Measurements from ENCODE around the gene CDH4. TPM values are rescaled to one million over a fixed set of nuclear protein-coding genes. Genes with fewer than 3 reads are reported as not detected.

CDH4 gene
- total and polyA plus RNA-seq, 9 donors, result 0.12 to 4.4 (median 0.36) TPM

DNA sequence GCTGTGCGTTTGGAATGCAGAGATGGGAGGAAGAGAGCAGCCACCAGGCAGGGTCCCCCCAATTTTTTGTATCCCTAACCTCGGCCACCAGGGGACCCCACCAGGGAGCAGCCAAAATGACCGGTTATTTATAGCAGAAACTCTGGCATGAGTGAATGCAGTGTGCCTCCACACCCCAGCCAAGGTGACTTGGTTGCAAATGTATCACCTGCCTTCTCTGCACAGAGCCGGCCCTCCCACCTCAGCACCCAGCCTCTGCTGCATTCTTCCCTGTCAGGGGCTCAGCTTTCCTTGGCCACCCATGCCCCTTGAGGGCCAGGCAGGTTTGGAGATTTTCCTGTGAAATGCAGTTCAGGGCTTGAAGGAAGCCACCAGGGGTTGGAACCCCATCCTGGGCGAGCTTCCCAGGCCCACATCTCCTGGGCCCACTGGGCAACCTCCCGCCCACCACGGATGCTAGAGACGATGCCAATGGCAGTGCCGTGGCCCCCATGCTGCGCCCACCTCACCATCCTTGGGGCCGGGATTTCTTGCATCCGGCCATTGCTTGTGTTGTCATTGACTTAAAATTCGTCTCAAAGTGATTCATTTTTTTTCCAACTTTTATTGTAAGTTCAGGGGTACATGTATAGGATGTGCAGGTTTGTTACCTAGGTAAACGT, 522.0 kb downstream of the CDH4 start:
- H3K9me3 ChIP-seq, result no peaks in the 10 kb centered on the region
- no peaks in the 10 kb centered on the region for H3K4me1 ChIP-seq (ENCODE audit: insufficient read depth)
- WGBS, 3 donors, result 59 to 78% (median 65%) methylated on average over 14 of the region's 14 CpGs
- H3K4me3 ChIP-seq, result no peak overlapping the region
- intact Hi-C loops (cut with DNase I), result no loop called here
- no peaks in the 10 kb centered on the region for H3K36me3 ChIP-seq
- TF ChIP-seq POLR2A (IDR thresholded peaks at IDR 0.05) (no peak), EP300 (IDR thresholded peaks at IDR 0.05) (no peak)
- TF ChIP-seq, protein P1, sequence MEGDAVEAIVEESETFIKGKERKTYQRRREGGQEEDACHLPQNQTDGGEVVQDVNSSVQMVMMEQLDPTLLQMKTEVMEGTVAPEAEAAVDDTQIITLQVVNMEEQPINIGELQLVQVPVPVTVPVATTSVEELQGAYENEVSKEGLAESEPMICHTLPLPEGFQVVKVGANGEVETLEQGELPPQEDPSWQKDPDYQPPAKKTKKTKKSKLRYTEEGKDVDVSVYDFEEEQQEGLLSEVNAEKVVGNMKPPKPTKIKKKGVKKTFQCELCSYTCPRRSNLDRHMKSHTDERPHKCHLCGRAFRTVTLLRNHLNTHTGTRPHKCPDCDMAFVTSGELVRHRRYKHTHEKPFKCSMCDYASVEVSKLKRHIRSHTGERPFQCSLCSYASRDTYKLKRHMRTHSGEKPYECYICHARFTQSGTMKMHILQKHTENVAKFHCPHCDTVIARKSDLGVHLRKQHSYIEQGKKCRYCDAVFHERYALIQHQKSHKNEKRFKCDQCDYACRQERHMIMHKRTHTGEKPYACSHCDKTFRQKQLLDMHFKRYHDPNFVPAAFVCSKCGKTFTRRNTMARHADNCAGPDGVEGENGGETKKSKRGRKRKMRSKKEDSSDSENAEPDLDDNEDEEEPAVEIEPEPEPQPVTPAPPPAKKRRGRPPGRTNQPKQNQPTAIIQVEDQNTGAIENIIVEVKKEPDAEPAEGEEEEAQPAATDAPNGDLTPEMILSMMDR (IDR thresholded peaks at IDR 0.05), result no peak
- H3K27ac ChIP-seq, result no peak overlapping the region
- H3K27me3 ChIP-seq, result no peaks in the 10 kb centered on the region
- no peak for DNase-seq

DNA sequence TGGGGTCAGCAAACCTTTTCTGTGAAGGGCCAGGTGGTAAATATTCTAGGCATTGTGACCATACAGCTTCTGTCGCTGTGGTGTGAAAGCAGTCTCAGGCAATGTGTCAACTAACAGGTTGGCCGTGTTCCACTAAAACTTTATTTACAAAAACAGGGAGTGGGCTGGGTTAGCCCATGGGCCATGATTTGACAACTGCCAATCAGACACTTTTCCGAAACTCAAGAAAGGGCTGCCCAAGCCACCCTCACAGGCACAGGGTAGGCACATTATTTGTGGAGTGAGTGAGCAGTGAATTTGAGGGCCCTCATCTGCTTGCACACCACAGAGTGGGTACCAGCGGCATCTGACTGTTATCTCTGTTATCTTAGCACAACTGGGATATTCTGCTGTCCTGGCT, 523.4 kb downstream of the CDH4 start:
- TF ChIP-seq, protein P1 (IDR thresholded peaks at IDR 0.05), result no peak
- no peak for TF ChIP-seq POLR2A (IDR thresholded peaks at IDR 0.05)
- TF ChIP-seq EP300 (IDR thresholded peaks at IDR 0.05), result no peak
- WGBS, 3 donors, result 75 to 81% (median 80%) methylated on average over 4 of the region's 4 CpGs
- intact Hi-C loops (cut with DNase I), result no loop called here

DNA sequence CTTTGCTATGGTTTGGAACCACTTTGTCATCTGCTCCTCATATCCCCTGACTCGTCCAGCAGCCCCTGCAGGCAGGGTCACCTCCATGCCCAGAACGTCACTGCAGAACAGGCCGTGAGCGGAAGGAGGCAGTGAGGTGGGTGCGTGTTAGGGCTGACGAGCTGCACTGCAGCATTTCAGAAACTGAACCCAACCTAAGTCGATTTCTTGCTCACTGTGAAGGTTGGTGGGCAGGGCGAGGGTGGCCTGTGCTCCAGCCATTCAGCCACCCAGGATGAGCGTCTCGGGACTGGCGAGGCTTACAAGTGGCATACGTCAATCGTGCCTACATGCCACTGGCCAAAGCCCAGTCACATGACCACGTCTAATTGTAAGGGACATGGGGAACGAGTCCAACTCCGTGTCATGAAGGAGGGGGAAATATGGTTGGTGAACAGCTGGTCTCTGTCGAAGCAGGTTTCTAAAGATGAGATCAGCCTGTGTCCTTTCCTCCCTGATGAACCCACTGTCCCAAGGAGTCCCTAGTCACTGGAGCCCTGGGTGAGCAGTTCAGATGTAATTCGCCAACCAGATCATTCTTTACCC, 524.5 kb downstream of the CDH4 start:
- H3K9me3 ChIP-seq, result no peaks in the 10 kb centered on the region
- no peaks in the 10 kb centered on the region for H3K27me3 ChIP-seq
- DNase-seq, result no peak
- no peaks in the 10 kb centered on the region for H3K36me3 ChIP-seq
- 71 to 76% (median 73%) methylated on average over 18 of the region's 18 CpGs for WGBS, 3 donors
- TF ChIP-seq, protein P1 (IDR thresholded peaks at IDR 0.05), result no peak
- no peak for TF ChIP-seq EP300 (IDR thresholded peaks at IDR 0.05)
- TF ChIP-seq POLR2A (IDR thresholded peaks at IDR 0.05), result no peak
- H3K4me3 ChIP-seq, result no peak overlapping the region
- H3K27ac ChIP-seq, result no peak overlapping the region
- H3K4me1 ChIP-seq (ENCODE audit: insufficient read depth), result no peaks in the 10 kb centered on the region
- intact Hi-C loops (cut with DNase I), result no loop called here

More for the DNA sequence above, 523.4 kb downstream of the CDH4 start:
- no peak for DNase-seq
- Histone ChIP-seq H3K4me3 (no peak overlapping the region), H3K9me3 (no peaks in the 10 kb centered on the region), H3K4me1 (ENCODE audit: insufficient read depth) (no peaks in the 10 kb centered on the region), H3K27me3 (no peaks in the 10 kb centered on the region), H3K36me3 (no peaks in the 10 kb centered on the region), H3K27ac (no peak overlapping the region)

DNA sequence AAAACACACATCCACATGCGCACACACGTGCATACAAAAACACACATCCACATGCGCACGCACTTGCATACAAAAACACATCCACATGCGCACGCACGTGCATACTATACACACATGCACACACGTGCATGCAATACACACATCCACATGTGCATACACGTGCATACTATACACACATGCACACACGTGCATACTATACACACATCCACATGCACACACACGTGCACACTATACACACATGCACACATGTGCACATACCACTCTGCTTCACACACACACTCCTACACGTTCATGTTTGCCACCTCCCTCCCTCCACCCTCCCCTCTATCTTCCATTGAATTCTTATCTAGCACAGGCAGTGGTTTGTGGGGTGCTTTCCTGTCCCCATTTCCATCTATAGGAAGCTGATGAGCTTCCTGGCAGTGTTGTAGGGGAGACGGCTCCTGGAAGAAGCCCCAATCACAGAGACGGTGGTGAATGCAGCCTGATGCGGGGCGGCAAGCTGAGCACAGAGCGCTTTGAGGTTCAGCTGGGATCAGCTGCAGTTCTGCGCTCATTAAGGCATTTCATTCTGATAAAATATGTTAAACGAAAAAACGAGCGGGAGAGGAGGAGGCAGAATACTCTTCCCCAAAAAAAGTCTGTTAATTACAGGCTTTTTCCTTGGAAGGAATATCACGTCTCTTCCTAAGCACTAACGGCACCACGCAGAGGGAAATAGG, 525.9 kb downstream of the CDH4 start:
- H3K9me3 ChIP-seq, result no peaks in the 10 kb centered on the region
- no peak for DNase-seq
- WGBS, 3 donors, result 36 to 40% (median 39%) methylated on average over 24 of the region's 24 CpGs
- no peak overlapping the region for H3K27ac ChIP-seq
- no peak overlapping the region for H3K4me3 ChIP-seq
- no peak for TF ChIP-seq POLR2A (IDR thresholded peaks at IDR 0.05)
- TF ChIP-seq, protein P1 (IDR thresholded peaks at IDR 0.05), result no peak
- TF ChIP-seq EP300 (IDR thresholded peaks at IDR 0.05), result no peak
- H3K36me3 ChIP-seq, result no peaks in the 10 kb centered on the region
- no peaks in the 10 kb centered on the region for H3K27me3 ChIP-seq
- H3K4me1 ChIP-seq (ENCODE audit: insufficient read depth), result no peaks in the 10 kb centered on the region
- intact Hi-C loops (cut with DNase I), result no loop called here

Data from ovary (tissue), 9 donors.